Trophoblast cell (in vitro differentiated cells and primary cell): ENCODE measurements around the gene ADGRF1.
A peak's percentile ranks its signal among the peaks of the same experiment; 100 is the strongest.

Experiments used
- DNase-seq, 2 donors: peaks; one replicate each; pipeline ENCODE4 v3.0.0-alpha.2; 2016
- H2AFZ ChIP-seq: 2 replicates; pipeline ENCODE4 v1.6.1; 2013; ENCODE audit warnings: low read length, moderate library complexity, mild to moderate bottlenecking; ENCODE audit not compliant: insufficient read depth, poor library complexity
- H2AK5ac ChIP-seq: 2 replicates; pipeline ENCODE4 v1.6.1; 2013; ENCODE audit warnings: mild to moderate bottlenecking, low read length
- H2BK120ac ChIP-seq: 2 replicates; pipeline ENCODE4 v1.6.1; 2013; ENCODE audit warnings: low read length, mild to moderate bottlenecking, moderate library complexity; ENCODE audit not compliant: insufficient read depth, poor library complexity
- H2BK12ac ChIP-seq: 2 replicates; pipeline ENCODE4 v1.6.1; 2013; ENCODE audit warnings: mild to moderate bottlenecking, low read length, moderate library complexity
- H2BK5ac ChIP-seq: 2 replicates; pipeline ENCODE4 v1.6.1; 2013; ENCODE audit warnings: low read length, low read depth, moderate library complexity, mild to moderate bottlenecking; ENCODE audit not compliant: poor library complexity
- H3K14ac ChIP-seq: 2 replicates; pipeline ENCODE4 v1.6.1; 2013; ENCODE audit warnings: mild to moderate bottlenecking, low read length
- H3K18ac ChIP-seq: 2 replicates; pipeline ENCODE4 v1.6.1; 2013; ENCODE audit warnings: mild to moderate bottlenecking, low read length
- H3K23ac ChIP-seq: 2 replicates; pipeline ENCODE4 v1.6.1; 2013; ENCODE audit warnings: low read length
- H3K27ac ChIP-seq: 2 replicates; pipeline ENCODE4 v1.5.1; 2013; ENCODE audit warnings: low read depth, mild to moderate bottlenecking, inconsistent platforms, low read length, moderate library complexity
- H3K27me3 ChIP-seq: 2 replicates; pipeline ENCODE4 v1.6.1; 2013; ENCODE audit warnings: inconsistent platforms, mild to moderate bottlenecking, low read length, moderate library complexity; ENCODE audit not compliant: insufficient read depth
- H3K36me3 ChIP-seq, 2 experiments: 1 replicate in 1 of 2; 2 replicates in 1 of 2; pipeline ENCODE4 v1.6.1; 2013; ENCODE audit warnings: low read length in 2 of 2, mild to moderate bottlenecking in 2 of 2, moderate library complexity in 1 of 2; ENCODE audit not compliant: insufficient read depth in 2 of 2, control insufficient read depth in 1 of 2
- H3K4ac ChIP-seq: 2 replicates; pipeline ENCODE4 v1.6.1; 2013; ENCODE audit warnings: low read depth, mild to moderate bottlenecking, low read length, moderate library complexity
- H3K4me1 ChIP-seq, 2 experiments: 1 replicate in 1 of 2; 2 replicates in 1 of 2; pipeline ENCODE4 v1.6.1; 2013; ENCODE audit warnings: low read length in 2 of 2, mild to moderate bottlenecking in 2 of 2, moderate library complexity in 1 of 2; ENCODE audit not compliant: insufficient read depth in 2 of 2, control insufficient read depth in 1 of 2
- H3K4me2 ChIP-seq: 2 replicates; pipeline ENCODE4 v1.6.1; 2013; ENCODE audit warnings: inconsistent platforms, mild to moderate bottlenecking, low read length, moderate library complexity
- H3K4me3 ChIP-seq: 2 replicates; pipeline ENCODE4 v1.5.1; 2013; ENCODE audit warnings: mild to moderate bottlenecking, low read depth, low read length, inconsistent platforms
- H3K79me1 ChIP-seq: one replicate; pipeline ENCODE4 v1.6.1; 2013; ENCODE audit warnings: low read length
- H3K79me2 ChIP-seq: 2 replicates; pipeline ENCODE4 v1.6.1; 2013; ENCODE audit warnings: low read length, mild to moderate bottlenecking; ENCODE audit not compliant: control insufficient read depth, insufficient read depth, poor library complexity
- H3K9ac ChIP-seq: 2 replicates; pipeline ENCODE4 v1.6.1; 2013; ENCODE audit warnings: mild to moderate bottlenecking, low read length
- H3K9me3 ChIP-seq: 2 replicates; pipeline ENCODE4 v1.6.1; 2013; ENCODE audit warnings: low read depth, mild to moderate bottlenecking, control low read depth, inconsistent platforms, low read length; ENCODE audit not compliant: insufficient read depth
- H4K12ac ChIP-seq: 2 replicates; pipeline ENCODE4 v1.6.1; 2013; ENCODE audit warnings: low read depth, mild to moderate bottlenecking, low read length, moderate library complexity
- H4K8ac ChIP-seq: 2 replicates; pipeline ENCODE4 v1.6.1; 2013; ENCODE audit warnings: low read depth, mild to moderate bottlenecking, low read length, moderate library complexity
- H4K91ac ChIP-seq: one replicate; pipeline ENCODE4 v1.6.1; 2013; ENCODE audit warnings: low read depth, mild to moderate bottlenecking, low read length, moderate library complexity
- WGBS: extraction: QIAGEN DNeasy Blood & Tissue Kit; methylation state at CpG from one replicate; pipeline ENCODE4 v1.1.7; 2013; ENCODE audit warnings: missing lambda C conversion rate; ENCODE audit not compliant: insufficient read length, insufficient coverage; ENCODE audit errors: extremely low coverage; 5-methylcytosine and 5-hydroxymethylcytosine counted together

ADGRF1 gene

DNA sequence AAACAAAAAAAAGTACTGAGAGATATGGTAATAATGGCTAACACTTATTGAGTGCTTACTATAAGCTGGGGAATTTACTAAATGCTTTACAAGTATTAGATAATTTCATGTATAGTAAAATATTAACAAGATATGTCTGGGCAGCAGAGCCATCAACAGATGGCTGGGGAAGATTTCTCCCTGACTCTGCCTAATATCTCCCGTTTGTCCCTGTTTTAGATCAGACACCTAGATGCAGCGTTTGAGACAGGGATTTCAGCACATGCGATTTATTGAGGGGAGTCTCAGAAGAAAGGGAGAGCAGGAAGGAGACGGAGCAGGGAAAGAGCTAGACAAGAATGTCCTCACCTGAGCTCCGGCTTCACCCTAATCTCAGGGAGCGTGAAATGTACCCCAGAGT, 36.9 kb upstream of the ADGRF1 start:
- Histone ChIP-seq H3K23ac (no peak overlapping the region), H3K4ac (no peak overlapping the region), H2AFZ (no peak overlapping the region), H3K79me2 (no peaks in the 10 kb centered on the region), H3K9ac (no peak overlapping the region), H2BK5ac (no peak overlapping the region), H3K27ac (no peak overlapping the region), H4K12ac (no peak overlapping the region), H2BK12ac (peak overlapping the region; percentile 73), H3K4me1 (peaks cover 3 to 7% of the 10 kb centered on the region in 2 experiments), H3K9me3 (no peaks in the 10 kb centered on the region), H2BK120ac (peak overlapping the region; percentile 54), H2AK5ac (peak overlapping the region; percentile 87), H3K4me2 (no peak overlapping the region), H4K8ac (no peak overlapping the region), H3K79me1 (peaks cover 2% of the 10 kb centered on the region), H3K27me3 (no peaks in the 10 kb centered on the region), H4K91ac (peak overlapping the region; percentile 32), H3K14ac (peak overlapping the region; percentile 42), H3K18ac (no peak overlapping the region), H3K36me3 (no peaks in the 10 kb centered on the region), H3K4me3 (no peak overlapping the region)
- WGBS = no CpG with 5 or more reads among the region's 6 CpGs
- DNase-seq = no peak

DNA sequence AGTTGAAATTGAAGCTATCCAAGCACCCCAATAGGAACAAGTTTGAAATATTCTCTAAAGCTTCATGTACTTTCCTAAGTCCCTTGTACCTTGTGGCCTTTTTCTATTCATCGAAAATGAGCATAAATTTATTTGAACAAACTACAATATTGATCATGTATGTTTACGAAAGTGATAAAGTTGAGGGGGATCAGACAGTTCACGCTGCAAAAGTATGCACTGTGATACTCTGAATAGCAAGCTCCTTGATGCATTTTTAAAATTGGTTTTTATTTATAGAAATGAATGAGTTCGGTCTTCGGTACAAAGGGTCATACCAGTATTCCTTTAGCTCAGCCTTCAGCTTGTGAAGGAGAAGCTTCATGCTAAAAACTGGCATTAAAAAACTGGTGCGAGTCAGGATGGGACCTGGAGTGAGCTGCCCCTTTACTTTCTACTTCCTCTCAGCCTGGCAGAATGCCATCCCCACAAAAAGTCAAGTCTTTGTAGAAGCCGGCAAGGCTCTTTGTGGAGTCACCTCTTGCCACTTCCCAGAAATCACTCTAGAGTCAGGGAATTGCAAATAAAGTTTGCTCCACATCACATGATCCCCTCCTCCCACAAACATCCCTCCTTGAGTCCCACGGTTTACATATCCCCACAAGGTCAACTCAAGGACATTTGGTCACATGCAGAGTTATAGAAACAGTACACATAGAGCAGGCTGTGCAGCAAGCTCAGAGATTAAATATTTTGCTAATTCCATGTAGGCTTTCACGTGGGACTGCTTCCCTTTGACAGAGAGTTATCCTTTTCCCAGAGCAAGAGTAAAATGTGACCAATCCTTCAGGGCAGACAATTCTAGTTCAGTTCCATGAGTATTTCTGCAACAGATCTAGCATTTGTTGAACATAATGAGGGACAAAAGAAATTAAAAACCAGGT, 34.6 kb upstream of the ADGRF1 start:
- no peak overlapping the region for H3K4ac ChIP-seq
- H2AFZ ChIP-seq = no peak overlapping the region
- no peaks in the 10 kb centered on the region for H3K9me3 ChIP-seq
- H3K4me2 ChIP-seq = no peak overlapping the region
- no peak overlapping the region for H4K12ac ChIP-seq
- H4K8ac ChIP-seq = no peak overlapping the region
- H3K79me2 ChIP-seq = no peaks in the 10 kb centered on the region
- H2BK5ac ChIP-seq = no peak overlapping the region
- H2BK12ac ChIP-seq = no peak overlapping the region
- no peak overlapping the region for H3K18ac ChIP-seq
- no peak overlapping the region for H3K14ac ChIP-seq
- no peak overlapping the region for H4K91ac ChIP-seq
- no CpG with 5 or more reads among the region's 9 CpGs for WGBS
- peaks cover 2% of the 10 kb centered on the region in 2 experiments for H3K4me1 ChIP-seq
- no peaks in the 10 kb centered on the region for H3K27me3 ChIP-seq
- H3K23ac ChIP-seq = no peak overlapping the region
- H2BK120ac ChIP-seq = no peak overlapping the region
- no peak overlapping the region for H3K27ac ChIP-seq
- no peaks in the 10 kb centered on the region for H3K36me3 ChIP-seq
- no peak overlapping the region for H2AK5ac ChIP-seq
- H3K9ac ChIP-seq = no peak overlapping the region
- no peak for DNase-seq
- no peak overlapping the region for H3K4me3 ChIP-seq
- H3K79me1 ChIP-seq = peaks cover 2% of the 10 kb centered on the region

DNA sequence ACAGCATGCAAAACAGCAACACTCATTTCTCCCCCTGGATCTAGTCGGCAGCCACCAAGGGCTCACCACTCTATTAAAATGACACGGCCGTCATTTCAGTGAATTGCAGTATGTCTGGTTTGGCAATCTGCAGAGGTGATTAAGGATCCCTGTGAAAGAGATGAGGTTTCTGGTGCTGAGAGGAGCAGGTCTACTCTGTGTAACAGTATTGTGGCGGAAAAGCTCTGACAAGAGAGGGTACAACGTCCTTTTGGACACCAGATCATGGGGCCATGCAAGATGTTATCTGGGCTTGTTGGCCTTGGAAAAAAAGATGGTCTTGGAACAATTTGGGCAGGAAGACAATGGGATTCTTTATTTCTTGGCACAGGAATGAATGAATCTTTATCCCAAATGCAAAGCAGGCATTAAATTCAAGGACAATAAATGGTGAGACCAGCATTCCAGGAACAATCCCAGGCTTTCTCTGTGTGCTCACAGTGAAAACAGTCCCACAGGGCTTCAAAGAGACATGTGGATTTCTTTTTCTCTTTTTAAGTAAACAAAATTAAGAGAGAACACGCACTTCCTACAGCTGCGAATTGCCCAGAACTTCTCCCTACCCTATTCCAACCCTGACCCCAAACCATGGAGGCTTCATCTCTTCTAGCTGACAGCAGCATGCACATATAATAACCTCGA, 33.7 kb upstream of the ADGRF1 start:
- Histone ChIP-seq H4K91ac (no peak overlapping the region), H3K36me3 (no peaks in the 10 kb centered on the region), H2BK12ac (no peak overlapping the region), H2BK5ac (no peak overlapping the region), H3K14ac (no peak overlapping the region), H3K4me2 (no peak overlapping the region), H3K4me3 (no peak overlapping the region), H2AFZ (no peak overlapping the region), H3K23ac (no peak overlapping the region), H3K18ac (no peak overlapping the region), H4K8ac (no peak overlapping the region), H4K12ac (no peak overlapping the region), H3K27ac (no peak overlapping the region), H2BK120ac (no peak overlapping the region), H3K79me2 (no peaks in the 10 kb centered on the region), H3K4ac (no peak overlapping the region), H3K9me3 (no peaks in the 10 kb centered on the region), H3K79me1 (peaks cover 2% of the 10 kb centered on the region), H3K27me3 (no peaks in the 10 kb centered on the region), H3K9ac (no peak overlapping the region), H2AK5ac (no peak overlapping the region), H3K4me1 (peaks cover 2% of the 10 kb centered on the region in 2 experiments)
- no peak for DNase-seq
- WGBS = no CpG with 5 or more reads among the region's 8 CpGs

DNA sequence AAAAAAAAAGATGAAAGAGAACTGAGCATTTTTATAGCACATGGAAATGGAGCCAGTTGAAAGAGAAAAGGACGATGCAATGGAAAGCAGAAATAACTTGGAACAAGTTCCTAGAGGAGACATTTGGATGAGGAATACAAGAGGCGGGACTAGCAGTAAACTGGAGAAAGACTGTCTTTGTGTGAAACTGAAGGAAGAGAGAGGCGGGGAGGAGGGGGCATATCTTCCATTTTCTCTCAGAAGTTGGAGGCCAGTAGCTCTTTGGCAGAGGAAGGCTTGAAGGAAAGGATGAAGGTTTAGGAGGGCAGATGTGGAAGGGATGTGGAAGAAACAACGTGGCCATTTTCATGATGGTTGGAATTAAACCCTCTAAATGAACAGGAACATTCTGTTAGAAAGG, 33.0 kb upstream of the ADGRF1 start:
- Histone ChIP-seq H3K9ac (no peak overlapping the region), H3K4ac (no peak overlapping the region), H2AK5ac (no peak overlapping the region), H3K18ac (no peak overlapping the region), H3K4me2 (no peak overlapping the region), H4K12ac (no peak overlapping the region), H2AFZ (no peak overlapping the region), H3K9me3 (no peaks in the 10 kb centered on the region), H3K79me2 (no peaks in the 10 kb centered on the region), H3K14ac (no peak overlapping the region), H3K79me1 (peaks cover 2% of the 10 kb centered on the region), H3K27me3 (no peaks in the 10 kb centered on the region), H3K4me3 (no peak overlapping the region), H2BK120ac (no peak overlapping the region), H2BK5ac (no peak overlapping the region), H3K23ac (no peak overlapping the region), H3K27ac (no peak overlapping the region), H3K36me3 (no peaks in the 10 kb centered on the region), H3K4me1 (peaks cover 2% of the 10 kb centered on the region in 2 experiments), H4K91ac (no peak overlapping the region), H4K8ac (no peak overlapping the region), H2BK12ac (no peak overlapping the region)
- no CpG with 5 or more reads among the region's 4 CpGs for WGBS
- no peak for DNase-seq
